Tibial artery (tissue), 4 donors: ENCODE results near the gene PIGU.

ENCODE experiments used
- DNase-seq, 2 donors: peaks; one replicate each; pipeline ENCODE4 v3.0.0-alpha.2; 2019
- H3K27ac ChIP-seq, 2 donors: fragments of 200-600 bp; sonication (generic) in 1 of 2; 1 replicate in 1 of 2; 2 replicates in 1 of 2; pipeline ENCODE4 v1.5.1; 2018 to 2019; ENCODE audit warnings: mild to moderate bottlenecking in 1 of 2
- H3K27me3 ChIP-seq, 2 donors: fragments of 200-600 bp; sonication (generic) in 1 of 2; one replicate each; pipeline versions ENCODE4 v1.5.1 to v1.6.0; 2016 to 2019
- H3K36me3 ChIP-seq, 3 donors: fragments of 200-600 bp; sonication (generic) in 2 of 3; one replicate each; pipeline ENCODE4 v1.5.1; 2016 to 2019; ENCODE audit warnings: mild to moderate bottlenecking in 2 of 3
- H3K4me1 ChIP-seq, 4 donors: fragments of 200-600 bp; sonication (generic) in 2 of 4; 1 replicate in 3 of 4; 2 replicates in 1 of 4; pipeline ENCODE4 v1.5.1; 2016 to 2019
- H3K4me3 ChIP-seq, 2 donors: fragments of 200-600 bp; sonication (generic) in 1 of 2; 1 replicate in 1 of 2; 2 replicates in 1 of 2; pipeline ENCODE4 v1.5.1; 2018 to 2019; ENCODE audit warnings: mild to moderate bottlenecking in 2 of 2
- H3K9me3 ChIP-seq, 3 donors: fragments of 200-600 bp; sonication (generic) in 1 of 3; one replicate each; pipeline ENCODE4 v1.5.1; 2016 to 2019
- intact Hi-C: fragments of 100-400 bp; cut with DNase I; formaldehyde crosslinking; loops from one replicate; pipeline ENCODE4 v1.15.0; 2023; ENCODE audit warnings: low total_unique reads
- TF ChIP-seq, protein P1 (sequence below), 2 experiments: fragments of 200-600 bp in 1 of 2; fragments of 450-650 bp in 1 of 2; IDR thresholded peaks; one replicate each; pipeline ENCODE4 v1.5.1; 2017 to 2019; ENCODE audit warnings: antibody characterized with exemption in 2 of 2, mild to moderate bottlenecking in 1 of 2, moderate library complexity in 1 of 2

Gene PIGU

DNA sequence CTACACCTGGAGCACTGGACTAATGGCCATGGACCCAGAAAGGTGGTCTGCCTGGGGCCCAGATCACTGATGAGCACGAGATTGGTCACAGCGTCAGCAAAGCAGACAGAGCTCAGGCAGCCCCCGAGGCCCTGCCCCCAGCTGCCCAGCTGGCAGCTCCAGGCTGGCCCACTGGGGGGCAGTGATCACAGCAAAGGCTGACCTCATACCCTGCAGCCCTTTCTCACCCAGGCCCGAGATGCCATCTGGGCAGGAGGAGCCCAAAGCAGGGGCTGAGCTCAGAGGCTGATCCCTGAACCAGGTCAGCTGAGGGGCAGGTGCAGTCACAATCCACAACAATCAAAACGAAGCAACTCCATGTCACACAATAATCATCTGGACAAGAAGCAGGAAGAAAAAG, 114.3 kb downstream of the PIGU start:
- no peaks in the 10 kb centered on the region for H3K27me3 ChIP-seq
- peaks cover 0 to 14% (median 6%) of the 10 kb centered on the region in 4 donors for H3K4me1 ChIP-seq
- DNase-seq = no peak
- no peaks in the 10 kb centered on the region for H3K9me3 ChIP-seq
- TF ChIP-seq, protein P1, sequence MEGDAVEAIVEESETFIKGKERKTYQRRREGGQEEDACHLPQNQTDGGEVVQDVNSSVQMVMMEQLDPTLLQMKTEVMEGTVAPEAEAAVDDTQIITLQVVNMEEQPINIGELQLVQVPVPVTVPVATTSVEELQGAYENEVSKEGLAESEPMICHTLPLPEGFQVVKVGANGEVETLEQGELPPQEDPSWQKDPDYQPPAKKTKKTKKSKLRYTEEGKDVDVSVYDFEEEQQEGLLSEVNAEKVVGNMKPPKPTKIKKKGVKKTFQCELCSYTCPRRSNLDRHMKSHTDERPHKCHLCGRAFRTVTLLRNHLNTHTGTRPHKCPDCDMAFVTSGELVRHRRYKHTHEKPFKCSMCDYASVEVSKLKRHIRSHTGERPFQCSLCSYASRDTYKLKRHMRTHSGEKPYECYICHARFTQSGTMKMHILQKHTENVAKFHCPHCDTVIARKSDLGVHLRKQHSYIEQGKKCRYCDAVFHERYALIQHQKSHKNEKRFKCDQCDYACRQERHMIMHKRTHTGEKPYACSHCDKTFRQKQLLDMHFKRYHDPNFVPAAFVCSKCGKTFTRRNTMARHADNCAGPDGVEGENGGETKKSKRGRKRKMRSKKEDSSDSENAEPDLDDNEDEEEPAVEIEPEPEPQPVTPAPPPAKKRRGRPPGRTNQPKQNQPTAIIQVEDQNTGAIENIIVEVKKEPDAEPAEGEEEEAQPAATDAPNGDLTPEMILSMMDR (IDR thresholded peaks at IDR 0.05) = peak in 1 of 2 experiments; percentile 25
- intact Hi-C loops = no loop called here
- H3K27ac ChIP-seq = no peak overlapping the region
- H3K36me3 ChIP-seq = peaks cover 0 to 20% (median 0%) of the 10 kb centered on the region in 3 donors
- no peak overlapping the region for H3K4me3 ChIP-seq

DNA sequence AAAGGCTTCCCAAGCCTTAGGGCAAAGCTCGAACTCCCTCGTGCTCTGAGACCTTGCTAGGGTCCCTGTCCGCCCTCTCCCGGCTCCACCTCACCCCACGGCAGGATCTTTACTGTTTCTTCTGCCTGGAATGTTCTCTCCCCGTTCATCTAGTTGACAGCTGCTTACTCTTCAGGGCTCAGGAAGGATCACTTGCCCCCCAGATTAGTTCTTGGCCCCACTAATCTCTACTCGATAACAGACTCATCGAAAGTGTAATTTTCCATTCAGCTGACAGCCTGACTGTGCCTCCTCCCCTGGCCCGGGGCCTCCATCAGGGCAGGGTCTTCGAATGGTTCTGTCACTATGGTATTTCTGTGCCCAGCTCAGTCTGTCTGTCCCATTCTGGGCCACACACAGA, 115.2 kb downstream of the PIGU start:
- Histone ChIP-seq H3K9me3 (no peaks in the 10 kb centered on the region), H3K27ac (no peak overlapping the region), H3K4me1 (peaks cover 0 to 16% (median 8%) of the 10 kb centered on the region in 4 donors), H3K27me3 (no peaks in the 10 kb centered on the region), H3K36me3 (peaks cover 0 to 11% (median 0%) of the 10 kb centered on the region in 3 donors), H3K4me3 (no peak overlapping the region)
- TF ChIP-seq, protein P1 (IDR thresholded peaks at IDR 0.05) = no peak
- no peak for DNase-seq
- intact Hi-C loops = no loop called here

DNA sequence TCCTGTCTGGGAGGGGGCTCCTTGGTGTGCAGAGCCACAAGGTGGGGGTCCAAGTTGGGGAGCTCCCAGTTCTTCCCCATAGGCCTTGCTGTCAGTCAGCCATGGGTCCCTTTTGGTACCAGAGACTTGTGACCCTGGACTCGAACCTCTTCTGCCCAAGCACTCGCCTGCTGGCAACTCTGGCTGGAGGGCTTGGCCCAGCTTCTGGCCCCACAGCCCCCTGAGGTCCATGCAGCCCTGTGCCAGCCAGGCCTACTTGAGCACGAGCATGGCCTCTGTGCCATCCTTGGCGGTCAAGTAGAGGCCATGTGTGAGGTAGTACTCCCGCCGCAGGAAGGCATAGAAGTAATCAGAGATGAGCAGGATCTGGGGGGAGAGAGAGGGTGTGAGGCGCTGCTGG, 116.3 kb downstream of the PIGU start:
- Histone ChIP-seq H3K27me3 (no peaks in the 10 kb centered on the region), H3K4me3 (no peak overlapping the region), H3K9me3 (no peaks in the 10 kb centered on the region), H3K4me1 (peaks cover 0 to 16% (median 8%) of the 10 kb centered on the region in 4 donors), H3K27ac (no peak overlapping the region), H3K36me3 (peaks cover 0 to 8% (median 0%) of the 10 kb centered on the region in 3 donors)
- intact Hi-C loops = no loop called here
- no peak for DNase-seq
- TF ChIP-seq, protein P1 (IDR thresholded peaks at IDR 0.05) = no peak

DNA sequence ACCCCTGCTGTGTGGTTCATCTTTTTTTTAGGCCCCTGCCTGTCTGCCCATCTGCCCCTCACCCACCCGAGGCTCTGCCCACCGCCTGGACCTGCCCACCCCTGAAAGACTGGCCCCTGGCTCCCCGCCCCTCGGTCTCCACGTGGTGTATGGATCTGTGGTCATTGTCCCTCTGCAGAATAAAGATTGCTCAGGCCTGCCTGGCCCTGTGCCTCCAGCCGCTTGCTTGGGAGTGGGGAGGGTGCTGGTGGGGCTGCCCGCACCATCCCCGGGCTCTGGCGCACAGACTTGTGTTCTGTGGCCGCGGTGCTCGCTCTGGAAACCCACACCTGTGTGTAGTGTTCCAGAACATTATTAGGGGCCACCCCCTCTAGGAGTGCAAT, 116.8 kb downstream of the PIGU start:
- TF ChIP-seq, protein P1 (IDR thresholded peaks at IDR 0.05) = no peak
- Histone ChIP-seq H3K27me3 (no peaks in the 10 kb centered on the region), H3K4me1 (peaks cover 0 to 16% (median 8%) of the 10 kb centered on the region in 4 donors), H3K4me3 (no peak overlapping the region), H3K9me3 (no peaks in the 10 kb centered on the region), H3K27ac (peak overlapping the region; percentile 94 to 95), H3K36me3 (peaks cover 0 to 5% (median 0%) of the 10 kb centered on the region in 3 donors)
- DNase-seq = no peak
- intact Hi-C loops = no loop called here

DNA sequence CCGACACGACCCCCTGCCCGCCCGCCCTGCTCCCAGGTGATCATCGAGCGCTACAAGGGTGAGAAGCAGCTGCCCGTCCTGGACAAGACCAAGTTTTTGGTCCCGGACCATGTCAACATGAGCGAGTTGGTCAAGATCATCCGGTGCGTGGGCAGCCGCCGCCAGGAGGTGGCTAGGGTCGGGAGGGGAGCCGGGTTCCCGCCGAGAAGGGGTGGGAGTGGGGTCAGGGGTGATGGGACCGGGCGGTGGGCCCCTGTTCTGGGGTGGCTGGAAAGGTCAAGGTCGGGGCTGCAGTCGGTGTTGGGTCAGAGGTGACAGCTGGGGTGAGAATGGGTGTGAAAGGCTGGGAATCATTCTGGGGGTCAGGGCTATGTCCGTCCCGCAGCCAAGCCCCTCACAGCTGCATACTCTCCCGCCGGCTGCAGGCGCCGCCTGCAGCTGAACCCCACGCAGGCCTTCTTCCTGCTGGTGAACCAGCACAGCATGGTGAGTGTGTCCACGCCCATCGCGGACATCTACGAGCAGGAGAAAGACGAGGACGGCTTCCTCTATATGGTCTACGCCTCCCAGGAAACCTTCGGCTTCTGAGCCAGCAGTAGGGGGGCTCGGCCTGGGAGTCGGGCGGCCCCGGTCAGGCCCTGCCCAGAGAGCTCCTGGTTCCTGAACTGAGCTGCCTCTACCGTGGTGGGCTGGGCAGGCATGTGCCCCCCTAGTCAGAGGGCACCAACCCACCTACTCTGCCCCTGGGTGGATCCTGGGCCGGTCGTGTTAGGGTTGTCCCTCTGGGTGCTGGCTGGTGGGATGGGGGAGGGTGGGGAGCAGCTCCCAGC, 117.4 kb downstream of the PIGU start:
- peaks cover 0 to 16% (median 8%) of the 10 kb centered on the region in 4 donors for H3K4me1 ChIP-seq
- intact Hi-C loops = loop anchor here (5.0 kb wide), 1 partner anchor 148 kb away; no protein-coding TSS in a partner anchor

More for the DNA sequence above, 117.4 kb downstream of the PIGU start:
- no peaks in the 10 kb centered on the region for H3K36me3 ChIP-seq
- DNase-seq = peak in 1 of 2 donors; percentile 75
- no peaks in the 10 kb centered on the region for H3K9me3 ChIP-seq
- peak overlapping the region; percentile 61 to 78 for H3K4me3 ChIP-seq
- no peaks in the 10 kb centered on the region for H3K27me3 ChIP-seq
- peak overlapping the region; percentile 94 to 95 for H3K27ac ChIP-seq
- TF ChIP-seq, protein P1 (IDR thresholded peaks at IDR 0.05) = no peak
